Measurements from ENCODE around the gene ERRFI1.
"Not testable (repeated sequence)": the region's sequence is repeated elsewhere in the genome, so short reads cannot be mapped to it uniquely, and the experiment has no call there.

ERRFI1 gene

DNA sequence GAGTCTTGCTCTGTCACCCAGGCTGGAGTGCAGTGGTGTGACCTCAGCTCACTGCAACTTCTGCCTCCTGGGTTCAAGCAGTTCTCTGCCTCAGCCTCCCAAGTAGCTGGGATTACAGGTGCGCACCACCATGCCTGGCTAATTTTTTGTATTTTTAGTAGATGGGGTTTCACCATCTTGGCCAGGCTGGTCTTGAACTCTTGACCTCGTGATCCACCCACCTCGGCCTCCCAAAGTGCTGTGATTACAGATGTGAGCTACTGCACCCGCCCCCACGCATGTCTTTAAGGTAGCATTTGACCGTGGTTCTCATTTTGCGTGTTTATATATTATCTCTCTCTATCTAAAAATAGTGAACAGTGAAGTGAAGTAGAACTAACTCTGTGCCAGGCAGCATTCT is 62.3 kb downstream of the ERRFI1 start:
- DNase-seq, result not testable (repeated sequence)

GRCh38 chr1:7963378-7963730 is 62.8 kb downstream of the ERRFI1 start:
- not testable (repeated sequence) for DNase-seq

DNA sequence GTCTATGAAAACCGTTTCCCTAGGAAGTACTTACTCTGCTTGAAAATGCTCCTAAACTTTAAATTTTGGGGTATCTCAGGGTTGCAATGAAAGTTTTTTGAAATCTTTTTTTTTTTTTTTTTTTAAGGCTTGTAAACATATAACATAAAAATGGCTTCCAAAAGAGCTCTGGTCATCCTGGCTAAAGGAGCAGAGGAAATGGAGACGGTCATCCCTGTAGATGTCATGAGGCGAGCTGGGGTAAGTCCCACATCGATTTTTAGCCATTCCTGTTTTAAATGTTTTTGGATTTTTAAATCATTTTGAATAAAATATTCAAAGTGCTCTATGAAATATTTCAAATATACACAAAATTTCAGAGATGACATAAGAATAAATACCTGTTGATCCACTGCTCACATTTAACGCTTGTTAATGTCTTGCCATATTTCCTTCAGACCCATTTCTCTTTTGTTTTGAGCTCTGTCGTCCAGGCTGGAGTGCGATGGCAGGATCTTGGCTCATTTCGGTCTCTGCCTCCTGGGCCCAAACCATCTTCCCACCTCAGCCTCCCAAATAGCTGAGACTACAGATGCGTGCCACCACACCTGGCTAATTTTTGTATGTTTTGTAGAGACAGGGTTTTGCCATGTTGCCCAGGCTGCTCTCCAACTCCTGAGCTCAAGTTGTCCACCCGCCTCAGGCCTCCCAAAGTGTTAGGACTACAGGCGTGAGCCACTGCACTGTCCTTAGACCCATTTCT is 63.3 kb downstream of the ERRFI1 start:
- DNase-seq, result no peak

GRCh38 chr1:7962014-7962335 is 64.1 kb downstream of the ERRFI1 start:
- DNase-seq, result peak; percentile 41 to 45

Measured in inflammatory macrophage treated with lipopolysaccharide for 1 hour (primary cell).